ENCODE data around the gene DNM1. TPM values are rescaled to one million over a fixed set of nuclear protein-coding genes. Genes with fewer than 3 reads are reported as not detected.

Gene DNM1
- total and polyA plus RNA-seq, 12 donors, result 2.1 to 13.7 (median 3.9) TPM

DNA sequence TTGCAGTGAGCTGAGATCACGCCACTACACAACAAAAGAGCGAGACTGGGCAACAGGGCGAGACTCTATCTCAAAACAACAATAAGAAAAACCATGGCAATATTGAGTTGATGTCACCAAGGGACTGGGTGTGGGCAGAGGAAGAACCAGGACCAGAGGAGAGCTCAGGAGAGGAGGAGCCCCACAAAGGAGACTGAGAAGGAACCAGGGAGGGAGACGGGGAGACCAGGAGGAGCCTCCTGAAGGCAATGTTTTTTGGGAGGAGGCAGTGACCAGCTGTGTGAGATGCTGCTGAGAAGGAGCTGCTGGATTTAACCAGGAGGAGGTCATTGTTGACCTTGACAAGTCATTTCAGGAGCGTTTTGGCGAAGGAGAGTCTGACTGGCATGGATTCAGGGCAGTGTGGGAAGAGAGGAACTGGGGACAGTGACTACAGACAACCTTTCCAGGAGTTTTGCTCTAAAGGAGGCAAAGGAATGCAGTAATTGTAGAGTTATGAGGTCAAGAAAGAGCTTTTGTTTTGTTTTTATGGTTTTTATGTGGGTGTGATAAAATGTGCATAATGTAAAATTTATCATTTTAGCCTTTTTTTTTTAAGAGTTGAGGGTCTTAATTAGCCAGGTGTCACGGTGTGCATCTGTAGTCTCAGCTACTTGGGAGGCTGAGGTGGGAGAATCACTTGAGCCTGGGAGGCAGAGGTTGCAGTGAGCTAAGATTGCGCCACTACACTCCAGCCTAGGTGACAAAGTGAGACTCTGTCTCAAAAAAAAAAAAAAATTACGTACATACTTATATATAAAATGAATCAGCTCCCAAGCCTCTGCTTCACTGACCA lies 101.2 kb downstream of the DNM1 start:
- H3K36me3 ChIP-seq, result peaks cover 0 to 30% (median 11%) of the 10 kb centered on the region in 9 donors
- H3K4me3 ChIP-seq, result no peak overlapping the region

More for the DNA sequence above, 101.2 kb downstream of the DNM1 start:
- intact Hi-C loops (cut with DNase I), result no loop called here
- Histone ChIP-seq H3K4me1 (peaks cover 0 to 8% (median 0%) of the 10 kb centered on the region in 9 donors), H3K9me3 (no peaks in the 10 kb centered on the region), H3K27me3 (no peaks in the 10 kb centered on the region), H3K27ac (no peak overlapping the region)
- DNase-seq (no peak), ATAC-seq (peak in 1 of 8 donors; percentile 31)
- no peak for TF ChIP-seq CTCF (IDR thresholded peaks at IDR 0.05)
- 73 to 79% methylated on average over 9 of the region's 9 CpGs for WGBS, 2 donors

Small RNAs within 50 kb of the gene (microRNA-seq; reads per million reads assigned to microRNA genes)
- gene MIR199B (573 to 1,282 reads per million in 2 donors), gene MIR3154 (0 to 0.51 reads per million in 2 donors)

Other genes starting within 250 kb of the DNM1 start
- gene EEIG1, start 222.4 kb upstream of the DNM1 start, total RNA-seq, result 10 to 100 TPM; 11.1 to 33.5 (median 25.1) TPM
- 10 to 100 TPM in 1 of 2 donors, 1 to 10 TPM in 1; 6.7 to 13.0 TPM for gene EEIG1, start 222.4 kb upstream of the DNM1 start, polyA plus RNA-seq
- 1 to 10 TPM; 3.2 to 7.0 (median 5.5) TPM for gene NAIF1, start 136.1 kb upstream of the DNM1 start, total RNA-seq
- gene NAIF1, start 136.1 kb upstream of the DNM1 start, polyA plus RNA-seq, result 1 to 10 TPM; 4.4 to 7.2 TPM
- gene SLC25A25, start 135.1 kb upstream of the DNM1 start, total RNA-seq, result 10 to 100 TPM in 3 of 10 donors, 1 to 10 TPM in 7; 3.6 to 20.7 (median 7.5) TPM
- 1 to 10 TPM; 2.3 to 4.8 TPM for gene SLC25A25, start 135.1 kb upstream of the DNM1 start, polyA plus RNA-seq
- gene PTGES2, start 75.7 kb upstream of the DNM1 start, total RNA-seq, result 100 to 1,000 TPM; 117 to 166 (median 148) TPM
- 100 to 1,000 TPM; 132 to 147 TPM for gene PTGES2, start 75.7 kb upstream of the DNM1 start, polyA plus RNA-seq
- gene LCN2, start 53.9 kb upstream of the DNM1 start, total RNA-seq, result 1 to 10 TPM in 1 of 10 donors, under 1 TPM in 4, not detected in 5; 0.34 to 2.7 (median 0.45) TPM
- gene LCN2, start 53.9 kb upstream of the DNM1 start, polyA plus RNA-seq, result 1 to 10 TPM in 1 of 2 donors, under 1 TPM in 1; 0.62 to 1.5 TPM
- 10 to 100 TPM; 29.5 to 58.2 (median 36.1) TPM for gene BBLN, start 43.1 kb upstream of the DNM1 start, total RNA-seq
- 100 to 1,000 TPM in 1 of 2 donors, 10 to 100 TPM in 1; 70.2 to 159 TPM for gene BBLN, start 43.1 kb upstream of the DNM1 start, polyA plus RNA-seq
- gene CIZ1, start 11.8 kb upstream of the DNM1 start, total RNA-seq, result 10 to 100 TPM; 63.0 to 96.0 (median 76.7) TPM
- gene CIZ1, start 11.8 kb upstream of the DNM1 start, polyA plus RNA-seq, result 10 to 100 TPM; 39.7 to 70.2 TPM
- gene GOLGA2, start 72.6 kb downstream of the DNM1 start, total RNA-seq, result 100 to 1,000 TPM in 1 of 10 donors, 10 to 100 TPM in 9; 78.0 to 101 (median 89.1) TPM
- 10 to 100 TPM; 85.7 to 91.8 TPM for gene GOLGA2, start 72.6 kb downstream of the DNM1 start, polyA plus RNA-seq
- 10 to 100 TPM; 13.9 to 23.8 (median 20.8) TPM for gene SWI5, start 72.9 kb downstream of the DNM1 start, total RNA-seq
- 10 to 100 TPM; 17.0 to 46.3 TPM for gene SWI5, start 72.9 kb downstream of the DNM1 start, polyA plus RNA-seq
- 10 to 100 TPM; 32.8 to 50.3 (median 44.2) TPM for gene TRUB2, start 119.1 kb downstream of the DNM1 start, total RNA-seq
- gene TRUB2, start 119.1 kb downstream of the DNM1 start, polyA plus RNA-seq, result 10 to 100 TPM; 18.0 to 27.4 TPM
- gene COQ4, start 119.5 kb downstream of the DNM1 start, total RNA-seq, result 10 to 100 TPM; 26.5 to 35.8 (median 30.0) TPM
- gene COQ4, start 119.5 kb downstream of the DNM1 start, polyA plus RNA-seq, result 10 to 100 TPM; 36.3 to 42.8 TPM
- gene SLC27A4, start 137.1 kb downstream of the DNM1 start, total RNA-seq, result 10 to 100 TPM in 9 of 10 donors, 1 to 10 TPM in 1; 10.0 to 26.3 (median 15.5) TPM
- gene SLC27A4, start 137.1 kb downstream of the DNM1 start, polyA plus RNA-seq, result 10 to 100 TPM; 35.0 to 37.2 TPM
- 10 to 100 TPM; 39.2 to 64.3 (median 51.2) TPM for gene URM1, start 168.0 kb downstream of the DNM1 start, total RNA-seq
- 10 to 100 TPM; 18.7 to 75.7 TPM for gene URM1, start 168.0 kb downstream of the DNM1 start, polyA plus RNA-seq
- gene CERCAM, start 217.5 kb downstream of the DNM1 start, total RNA-seq, result 10 to 100 TPM in 5 of 10 donors, 1 to 10 TPM in 5; 3.5 to 30.4 (median 10.0) TPM
- 10 to 100 TPM; 10.6 to 11.3 TPM for gene CERCAM, start 217.5 kb downstream of the DNM1 start, polyA plus RNA-seq

Data from heart right ventricle (tissue), 16 donors.